Hippocampal formation (tissue), 2 donors: ENCODE measurements around the gene RASA1.
A peak's percentile ranks its signal among the peaks of the same experiment; 100 is the strongest.

ENCODE experiments used
- DNase-seq, 2 donors: peaks; one replicate each; lab custom pipeline; 2025; lab: John Stamatoyannopoulos, UW

RASA1 gene

DNA sequence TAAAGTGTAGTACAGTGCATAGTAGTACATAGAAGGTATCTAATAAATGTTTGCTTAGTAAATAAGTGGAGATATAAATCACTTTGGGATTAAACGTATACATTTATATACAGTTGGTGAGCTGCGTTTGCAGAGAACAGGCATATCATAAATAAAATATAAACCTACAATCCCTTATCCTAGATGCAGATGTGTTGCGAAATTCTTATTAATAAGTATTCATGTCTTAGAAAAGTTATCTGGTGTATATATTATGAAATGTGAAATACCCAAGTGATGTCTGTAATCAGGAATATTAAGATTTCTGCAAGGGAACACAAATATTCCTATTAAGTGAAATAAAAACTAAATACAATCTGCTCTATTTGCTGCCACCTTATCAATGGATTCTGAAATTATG lies 136.2 kb downstream of the RASA1 start:
- no peak for DNase-seq

DNA sequence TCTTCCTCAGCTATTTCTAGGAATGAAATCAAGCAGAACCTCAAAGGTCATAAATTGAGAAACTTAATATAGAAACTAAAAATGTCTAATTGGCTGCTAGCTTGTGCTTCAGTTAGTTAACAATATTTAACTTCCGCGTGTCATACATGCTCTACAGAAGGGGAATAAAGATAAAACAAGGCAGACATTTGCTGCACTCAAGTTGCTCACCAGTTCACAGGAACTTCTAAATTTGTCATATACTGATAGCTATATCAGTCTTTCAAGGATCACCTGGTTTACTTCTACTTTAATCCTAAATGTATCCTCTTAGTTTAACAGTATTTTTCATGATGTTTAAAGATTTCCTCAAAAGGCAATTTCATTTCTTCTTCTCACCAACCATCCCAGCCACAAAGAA lies 136.7 kb downstream of the RASA1 start:
- no peak for DNase-seq

DNA sequence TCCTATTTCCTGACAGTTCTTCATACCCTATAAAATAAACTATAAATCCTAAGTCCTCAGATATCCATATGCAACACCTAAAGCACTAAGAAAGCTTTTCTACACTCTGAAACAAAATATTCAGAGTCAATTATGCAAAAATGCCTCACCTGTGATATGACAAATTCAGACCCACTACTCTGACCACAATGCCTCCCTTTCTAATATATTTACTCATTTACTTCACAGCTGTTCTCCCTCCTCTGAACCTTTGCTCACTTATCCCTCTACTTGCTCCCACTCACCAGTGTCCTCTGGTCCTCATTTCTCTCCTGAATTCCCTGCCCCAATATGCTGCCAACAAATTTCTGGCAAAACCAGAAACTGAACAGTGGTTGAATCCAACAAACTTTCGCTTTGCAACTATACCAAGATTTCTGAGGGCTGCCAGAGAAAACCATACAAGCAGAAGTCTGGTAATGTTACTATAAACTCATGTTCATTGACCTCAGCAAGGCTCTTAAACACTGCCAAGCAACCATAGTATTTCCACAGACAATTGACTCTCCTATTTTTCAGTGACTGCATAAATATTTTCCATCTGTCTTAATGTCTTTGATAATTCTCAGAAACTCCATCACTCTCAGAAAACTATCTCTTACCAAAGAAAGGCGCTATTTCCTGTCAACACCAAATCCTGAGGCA lies 137.9 kb downstream of the RASA1 start:
- no peak for DNase-seq

DNA sequence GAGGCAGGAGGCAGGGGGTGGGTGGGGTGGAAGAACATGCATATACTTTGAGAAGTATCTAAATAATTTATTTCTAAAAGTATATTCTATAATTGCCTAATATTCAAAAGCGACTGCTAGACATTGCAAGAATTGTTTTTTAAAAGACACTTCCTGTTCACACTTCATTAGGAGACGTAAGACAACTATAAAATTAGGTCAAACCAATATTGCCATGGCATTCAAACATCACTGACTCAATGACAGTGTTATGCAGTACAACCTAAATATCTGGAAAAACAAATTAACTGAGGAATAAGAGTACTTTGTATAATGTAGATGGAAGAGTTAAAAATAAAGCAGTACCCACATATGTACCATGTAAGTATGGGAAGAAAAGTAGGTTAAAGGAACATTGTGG lies 140.5 kb downstream of the RASA1 start:
- no peak for DNase-seq

DNA sequence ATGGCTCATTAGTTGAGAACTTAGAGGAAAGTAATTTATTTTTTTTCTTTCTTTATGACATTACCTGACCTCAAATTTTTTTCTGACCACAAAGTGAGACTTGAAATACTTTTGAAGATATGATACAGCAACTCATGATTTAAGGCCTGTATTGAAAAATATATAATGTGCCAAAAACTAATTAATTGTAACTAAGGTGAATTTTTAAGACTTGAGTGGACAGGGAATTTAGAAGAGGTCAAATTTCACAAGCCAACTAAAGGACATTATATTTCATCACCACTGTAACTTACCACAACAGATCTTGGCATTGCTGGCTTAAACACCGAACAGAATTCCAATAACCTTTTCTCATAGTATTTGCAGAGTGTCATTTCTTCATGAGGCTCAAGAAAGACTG lies 143.2 kb downstream of the RASA1 start:
- no peak for DNase-seq

DNA sequence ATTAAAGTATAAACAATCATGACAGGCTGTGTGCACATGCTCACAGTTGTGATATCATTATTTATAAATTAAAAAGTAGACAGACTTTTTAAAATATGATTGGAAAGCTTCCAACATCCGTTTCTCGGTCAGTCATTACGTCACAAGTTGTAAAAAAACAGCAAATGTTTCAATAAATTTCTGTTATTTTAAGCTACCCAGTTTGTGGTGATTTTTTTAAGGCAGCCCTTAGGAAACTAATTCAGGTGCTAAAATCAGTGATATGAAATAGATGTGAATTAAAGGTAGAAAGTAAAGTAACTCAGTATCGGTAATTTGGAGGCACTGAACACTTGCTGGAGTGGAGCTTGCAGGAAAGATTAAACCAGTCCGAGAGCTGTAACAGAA lies 143.9 kb downstream of the RASA1 start:
- no peak for DNase-seq

DNA sequence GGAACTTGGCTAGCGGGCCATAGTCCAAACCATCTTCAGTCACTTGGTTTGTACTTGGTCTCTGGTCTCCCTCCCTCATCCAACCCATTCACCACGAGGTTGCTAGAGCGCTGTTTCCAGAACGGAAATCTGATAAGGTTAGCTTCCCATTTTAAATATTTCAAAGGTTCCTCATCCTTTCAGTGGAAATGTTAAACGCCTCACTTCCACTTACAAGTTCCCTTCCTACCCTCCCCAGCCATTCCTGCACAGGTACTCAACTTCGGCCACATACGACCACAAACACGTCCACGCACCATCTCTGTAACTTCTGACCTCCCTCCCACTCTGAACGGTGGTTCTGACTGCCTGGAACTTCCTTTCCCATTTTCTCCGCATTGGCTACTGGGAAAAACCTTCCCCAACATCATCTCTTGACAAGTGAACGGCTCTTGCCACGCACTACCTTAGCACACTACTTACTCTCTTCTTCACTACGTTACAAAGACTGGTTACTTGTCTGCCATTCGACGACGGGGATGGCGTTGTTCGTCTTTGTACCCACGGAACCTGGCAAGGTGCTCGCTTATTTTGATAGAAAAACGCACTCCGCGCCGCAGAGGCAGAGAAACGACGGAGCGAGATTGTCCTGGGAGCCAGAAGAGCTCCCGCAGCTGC lies 144.4 kb downstream of the RASA1 start:
- peak; percentile 44 to 61 for DNase-seq

DNA sequence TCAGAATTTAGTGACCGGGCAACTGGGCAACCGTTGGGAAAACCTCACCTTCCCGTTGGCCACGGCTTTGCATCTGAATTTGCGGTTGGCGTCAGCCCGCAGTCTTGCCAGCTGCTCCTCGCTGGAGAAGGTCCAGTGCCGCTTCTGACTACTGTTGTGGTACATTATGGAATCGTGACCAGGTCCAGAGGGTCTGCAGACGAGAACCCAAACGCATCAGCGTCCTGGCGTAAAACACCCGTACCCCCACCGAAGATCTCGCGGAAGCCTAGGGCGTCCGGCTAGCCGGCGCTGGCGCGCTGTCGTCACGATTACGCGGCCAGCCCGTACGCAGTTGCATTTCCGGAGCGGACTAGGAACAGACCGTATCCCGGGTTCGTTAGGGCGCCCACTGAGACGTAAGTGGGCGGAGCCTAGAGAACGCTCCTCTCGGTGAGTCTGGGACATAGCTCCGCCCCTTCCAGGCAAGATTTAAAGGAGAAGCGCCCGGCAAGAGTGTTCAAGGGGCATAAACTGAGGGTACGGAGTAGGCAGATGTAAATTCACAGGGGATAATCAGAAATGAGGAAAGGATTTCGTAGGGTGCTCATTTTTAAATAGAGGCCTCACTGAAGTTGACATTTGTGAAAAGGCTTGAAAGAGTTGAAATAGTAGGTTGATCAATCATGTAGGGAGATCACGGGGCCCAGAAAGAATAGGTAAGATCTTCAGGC lies 145.1 kb downstream of the RASA1 start, which contains the start of gene CCNH:
TSS of gene CCNH (minus strand) at position 301 of the 713 bp plus-strand sequence. CDS start at position 165, 136 bp downstream.
- peak; percentile 96 to 99 for DNase-seq

DNA sequence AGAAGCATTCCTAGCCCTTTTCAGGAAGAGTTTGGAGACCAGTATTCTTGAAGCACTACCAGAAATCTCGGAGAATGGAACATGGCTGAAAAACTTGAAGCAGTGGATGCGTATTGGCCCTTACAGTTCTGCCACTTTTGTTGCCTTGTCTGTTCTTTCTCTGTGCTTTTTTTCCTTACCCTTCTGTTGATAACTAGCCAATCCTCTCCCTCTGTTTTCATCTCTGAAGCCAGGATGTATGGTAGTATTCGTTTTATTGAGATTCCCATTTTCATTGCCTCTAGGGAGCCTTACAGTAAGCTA lies 145.6 kb downstream of the RASA1 start:
- DNase-seq = no peak

DNA sequence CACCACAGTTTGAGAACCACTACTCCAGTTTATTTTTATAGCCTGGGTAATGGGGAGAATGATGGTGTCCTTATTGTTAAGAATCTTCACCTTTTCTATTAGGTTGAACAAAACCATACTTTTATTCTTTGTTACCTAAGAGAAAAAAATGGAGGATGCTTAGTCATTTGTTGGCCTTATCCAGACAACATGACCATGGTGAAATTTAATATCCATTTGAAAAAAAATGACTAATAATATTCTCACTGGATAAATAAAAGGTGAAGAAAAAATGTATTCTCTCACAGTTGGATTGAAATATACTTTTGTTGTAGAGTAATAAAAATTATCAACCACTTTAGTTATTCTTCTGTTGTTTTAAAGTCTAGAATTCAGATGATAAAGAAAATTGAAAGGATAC lies 150.8 kb downstream of the RASA1 start:
- DNase-seq = no peak

DNA sequence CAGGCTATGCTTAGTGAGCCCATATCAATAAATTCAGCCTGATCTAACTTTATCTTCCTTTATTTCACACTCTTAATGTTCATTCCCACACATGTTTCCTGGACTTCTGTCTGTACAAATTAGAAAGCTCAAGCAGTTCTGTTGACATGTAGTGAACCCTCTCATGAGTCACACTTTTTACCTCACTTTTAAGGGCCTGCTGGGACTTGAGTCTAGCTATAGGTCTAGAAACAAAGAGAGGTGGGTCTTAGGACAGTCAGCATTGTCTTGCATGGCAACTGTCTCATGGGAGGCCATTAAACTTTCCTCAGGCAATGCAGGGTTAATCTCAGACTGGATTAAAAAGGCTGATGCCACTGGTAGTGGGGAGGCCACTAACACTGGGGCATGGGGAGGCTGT lies 153.6 kb downstream of the RASA1 start:
- DNase-seq = no peak

DNA sequence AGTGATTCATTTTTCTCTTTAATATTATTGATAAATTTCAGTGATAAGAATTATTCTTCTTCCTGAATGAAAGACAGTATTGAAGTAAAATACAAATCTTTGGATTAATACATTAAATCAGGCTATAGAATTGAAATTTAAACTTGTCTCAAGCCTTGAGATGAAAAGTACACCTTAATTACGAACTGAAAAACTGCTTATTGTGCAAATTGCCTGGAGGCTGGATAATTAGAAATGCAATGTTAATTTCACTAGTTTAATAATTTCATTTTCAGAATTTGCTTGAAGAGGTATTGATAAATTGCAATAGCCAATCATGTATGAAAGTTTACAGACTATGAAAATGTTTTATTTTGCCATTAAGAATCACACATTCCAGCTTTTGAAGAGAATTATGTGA lies 156.1 kb downstream of the RASA1 start:
- DNase-seq = no peak

DNA sequence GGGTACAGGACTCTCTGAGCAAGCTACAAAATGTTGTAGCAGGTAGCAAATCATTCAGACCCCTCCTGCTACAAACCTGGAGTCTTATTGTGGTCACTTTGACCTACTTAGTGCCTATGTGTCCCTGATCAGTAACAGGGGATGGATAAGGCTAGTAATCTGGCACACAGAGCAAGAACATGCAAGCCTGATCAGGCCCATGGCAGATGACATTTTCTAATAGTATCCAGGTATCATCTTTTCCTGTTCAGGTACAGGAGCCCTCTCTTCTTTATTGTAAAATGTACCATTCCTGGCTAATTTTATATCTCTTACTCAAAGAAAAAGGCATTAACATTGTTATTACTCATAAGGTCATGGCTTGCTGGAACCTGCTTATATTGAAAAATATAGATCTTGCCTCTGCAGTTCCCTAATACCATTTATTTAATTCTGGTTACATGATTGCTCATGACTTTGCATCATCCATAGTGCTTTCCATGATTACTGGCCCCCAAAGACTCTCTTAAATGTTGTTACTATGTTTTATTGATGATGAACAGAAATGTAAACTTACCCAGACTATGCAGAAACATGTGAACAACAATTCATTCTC lies 163.3 kb downstream of the RASA1 start:
- no peak for DNase-seq

DNA sequence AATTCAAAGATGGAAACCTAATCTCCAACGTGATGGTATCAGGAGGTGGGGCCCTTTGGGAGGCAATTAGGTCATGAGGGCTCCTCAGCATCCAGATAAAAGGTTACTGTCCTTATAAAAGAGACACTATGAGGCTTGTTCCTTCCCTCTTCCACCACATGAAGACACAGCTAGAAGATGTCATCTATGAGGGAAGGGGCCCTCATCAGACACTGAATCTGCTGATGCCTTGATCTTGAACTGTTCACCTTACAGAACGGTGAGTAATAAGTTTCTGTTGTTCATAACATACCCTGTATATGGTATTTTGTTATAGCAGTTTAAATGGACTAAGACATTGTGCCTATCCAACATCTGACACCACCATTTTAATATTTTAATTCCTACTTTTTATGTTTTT lies 164.8 kb downstream of the RASA1 start:
- DNase-seq = no peak

DNA sequence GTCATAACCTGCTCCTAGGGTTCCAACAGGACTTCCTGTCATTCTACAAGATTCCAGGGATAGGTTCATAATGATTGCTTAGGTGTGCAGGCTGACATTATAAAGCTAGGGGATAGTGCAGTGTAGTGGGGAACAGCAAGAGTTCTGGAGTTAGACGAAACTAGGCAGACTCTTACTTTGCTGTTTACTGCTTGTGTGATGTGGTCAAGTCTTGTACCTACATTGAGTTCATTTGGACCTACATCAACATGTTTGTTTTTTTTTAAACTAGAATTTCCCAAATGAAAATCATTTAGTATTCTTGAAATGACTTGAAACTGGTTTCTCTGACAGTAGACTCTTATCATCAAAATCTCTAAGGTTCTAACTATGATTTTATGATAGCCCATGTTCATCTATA lies 166.3 kb downstream of the RASA1 start:
- no peak for DNase-seq

DNA sequence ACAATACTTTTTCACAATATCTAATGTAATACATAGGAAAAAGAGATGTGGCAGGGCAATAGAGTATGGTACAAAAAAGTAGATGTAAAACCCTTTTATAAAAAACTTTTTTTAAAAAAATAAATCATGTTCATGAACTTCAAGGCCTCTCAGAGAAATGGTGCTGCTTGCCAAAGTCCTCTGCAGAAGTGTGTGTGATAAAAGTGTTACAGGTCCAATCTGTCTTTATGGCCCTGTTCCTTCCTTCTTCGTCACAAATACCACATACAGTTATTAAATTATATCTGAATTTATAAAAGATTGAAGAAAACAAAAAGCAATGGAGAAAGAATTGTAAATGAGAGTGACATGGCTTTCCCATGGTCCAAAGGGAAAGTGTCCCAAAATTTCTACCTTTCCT lies 166.8 kb downstream of the RASA1 start:
- DNase-seq = no peak

DNA sequence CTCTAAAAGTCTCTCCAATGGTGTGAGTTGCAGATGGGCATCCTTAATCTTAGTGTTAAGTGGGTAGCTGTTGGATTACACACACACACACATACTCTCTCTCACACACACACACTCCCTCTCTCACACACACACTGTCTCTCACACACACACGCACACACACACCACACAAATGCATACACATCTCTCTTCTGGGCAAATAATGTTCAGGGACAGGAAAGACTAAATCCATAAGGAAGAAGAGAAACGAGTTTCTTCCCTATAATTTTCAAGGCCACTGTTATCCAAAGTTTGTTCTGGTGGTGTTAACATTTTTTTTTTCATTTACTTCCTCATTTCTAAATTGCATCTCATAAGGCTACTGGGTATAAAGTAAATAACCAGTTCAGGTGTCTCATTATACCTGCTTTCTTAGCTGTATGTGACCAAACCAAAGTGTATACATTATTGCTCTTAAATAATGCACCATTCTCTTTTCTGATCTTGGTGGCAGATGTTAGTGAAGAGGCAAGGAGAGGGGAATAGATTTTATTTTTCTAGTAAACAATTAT lies 167.5 kb downstream of the RASA1 start:
- DNase-seq = no peak

DNA sequence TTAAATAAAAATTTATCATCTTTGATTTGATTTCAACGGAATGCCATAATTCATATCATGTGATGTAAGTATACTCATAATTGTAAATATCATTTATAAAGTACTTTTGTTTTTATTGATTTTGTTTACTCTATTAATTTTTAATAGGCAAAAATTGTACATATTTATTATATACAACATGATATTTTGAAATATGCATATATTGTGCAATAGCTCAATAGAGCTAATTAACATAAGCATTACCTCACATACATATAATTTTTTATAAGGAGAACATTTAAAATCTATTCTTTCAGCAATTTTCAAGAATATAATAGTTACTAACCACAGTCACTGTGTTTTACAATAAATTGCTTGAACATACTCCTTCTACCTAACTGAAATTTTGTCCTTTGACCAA lies 170.0 kb downstream of the RASA1 start:
- DNase-seq = no peak

DNA sequence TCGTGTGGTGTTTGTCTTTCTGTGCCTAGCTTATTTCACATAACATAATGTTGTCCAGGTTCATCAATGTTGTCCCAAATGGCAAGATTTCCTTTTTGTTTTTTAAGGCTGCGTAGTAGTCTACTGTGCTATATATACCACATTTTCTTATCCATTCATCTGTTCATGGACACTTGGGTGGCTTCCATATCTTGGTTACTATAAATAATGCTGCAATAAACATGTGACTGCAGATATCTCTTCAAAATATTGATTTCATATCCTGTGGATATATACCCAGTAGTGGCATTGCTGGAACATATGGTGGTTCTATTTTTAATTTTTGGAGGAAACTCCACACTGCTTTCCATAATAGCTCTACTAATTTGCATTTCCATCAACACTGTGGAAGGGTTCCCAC lies 170.5 kb downstream of the RASA1 start:
- no peak for DNase-seq
